Measurements from ENCODE around the gene RAB33B. TPM values are rescaled to one million over a fixed set of nuclear protein-coding genes. Genes with fewer than 3 reads are reported as not detected.

RAB33B gene
- total RNA-seq = 10.3 and 10.4 TPM in 2 replicates

GRCh38 chr4:139454111-139455045 lies at the start of gene RAB33B:
Gene RAB33B, plus strand, starts transcription at chr4:139454121. Its CDS starts 75 bp downstream, at chr4:139454196.

Other genes starting within 250 kb of the RAB33B start
- 19.2 and 31.9 TPM in 2 replicates for gene MGARP, start 173.9 kb upstream of the RAB33B start, total RNA-seq
- gene NAA15, start 152.6 kb upstream of the RAB33B start, total RNA-seq = 17.5 and 22.2 TPM in 2 replicates
- 45.0 and 53.6 TPM in 2 replicates for gene NDUFC1, start 151.6 kb upstream of the RAB33B start, total RNA-seq
- gene SETD7, start 102.1 kb downstream of the RAB33B start, total RNA-seq = 76.9 and 87.5 TPM in 2 replicates
- gene MGST2, start 211.7 kb downstream of the RAB33B start, total RNA-seq = 2.7 and 9.3 TPM in 2 replicates